Loucy (cell line): ENCODE measurements around the gene KRT76.

Experiments
- H2AFZ ChIP-seq: fragments of 200-600 bp; sonication (generic); 2 replicates; pipeline ENCODE4 v1.6.0; 2016; ENCODE audit warnings: antibody characterized with exemption, mild to moderate bottlenecking, low read length, moderate library complexity
- H3F3A ChIP-seq: fragments of 200-600 bp; 2 replicates; pipeline ENCODE4 v1.6.0; 2016; ENCODE audit warnings: antibody characterized with exemption, low read depth, mild to moderate bottlenecking
- H3K27me3 ChIP-seq: fragments of 200-600 bp; sonication (generic); 2 replicates; pipeline ENCODE4 v1.6.1; 2014; ENCODE audit warnings: low read length, mild to moderate bottlenecking; ENCODE audit not compliant: insufficient read depth, poor library complexity, severe bottlenecking
- H3K36me3 ChIP-seq: fragments of 200-600 bp; sonication (generic); 2 replicates; pipeline ENCODE4 v1.6.1; 2016; ENCODE audit warnings: low read length; ENCODE audit not compliant: insufficient read depth
- H3K4me1 ChIP-seq: fragments of 200-600 bp; sonication (generic); 2 replicates; pipeline ENCODE4 v1.5.1; 2014; ENCODE audit warnings: low read length, mild to moderate bottlenecking; ENCODE audit not compliant: insufficient read depth, poor library complexity, severe bottlenecking
- H3K4me2 ChIP-seq: fragments of 200-600 bp; sonication (generic); 2 replicates; pipeline ENCODE4 v1.6.0; 2014; ENCODE audit warnings: antibody characterized with exemption, low read length, low read depth, mild to moderate bottlenecking; ENCODE audit not compliant: poor library complexity, severe bottlenecking
- H3K4me3 ChIP-seq: fragments of 200-600 bp; sonication (generic); 2 replicates; pipeline ENCODE4 v1.5.1; 2014; ENCODE audit warnings: low read length, mild to moderate bottlenecking, mixed read lengths; ENCODE audit not compliant: poor library complexity, severe bottlenecking
- H3K79me2 ChIP-seq: fragments of 200-600 bp; sonication (generic); 2 replicates; pipeline ENCODE4 v1.6.1; 2014; ENCODE audit warnings: low read length; ENCODE audit not compliant: insufficient read depth
- H3K9ac ChIP-seq: fragments of 200-600 bp; sonication (generic); 2 replicates; pipeline ENCODE4 v1.6.0; 2014; ENCODE audit warnings: mild to moderate bottlenecking, low read depth, low read length, moderate library complexity; ENCODE audit not compliant: poor library complexity, severe bottlenecking
- H3K9me2 ChIP-seq: fragments of 200-600 bp; sonication (generic); replicated peaks from 2 replicates; pipeline ENCODE4 v1.6.1; 2016; ENCODE audit warnings: low read depth, low read length, mixed read lengths
- H3K9me3 ChIP-seq: fragments of 200-600 bp; sonication (generic); 2 replicates; pipeline ENCODE4 v1.6.1; 2014; ENCODE audit warnings: mild to moderate bottlenecking, antibody characterized with exemption, low read length, low read depth; ENCODE audit not compliant: insufficient read depth
- H4K20me1 ChIP-seq: fragments of 200-600 bp; sonication (generic); 2 replicates; pipeline ENCODE4 v1.6.0; 2014; ENCODE audit warnings: antibody characterized with exemption, low read length, mild to moderate bottlenecking; ENCODE audit not compliant: insufficient read depth, poor library complexity, severe bottlenecking
- EZH2phosphoT487 ChIP-seq: fragments of 200-600 bp; IDR thresholded peaks from 2 replicates; pipeline ENCODE4 v1.6.1; 2018; ENCODE audit warnings: antibody characterized with exemption, mild to moderate bottlenecking, moderate library complexity, borderline replicate concordance
- TF ChIP-seq, protein P1 (sequence below): fragments of 200-600 bp; sonication (generic); conservative IDR thresholded peaks from 2 replicates; pipeline ENCODE4 v1.5.1; 2014; ENCODE audit warnings: mild to moderate bottlenecking, antibody characterized with exemption, low read length

The KRT76 gene

DNA sequence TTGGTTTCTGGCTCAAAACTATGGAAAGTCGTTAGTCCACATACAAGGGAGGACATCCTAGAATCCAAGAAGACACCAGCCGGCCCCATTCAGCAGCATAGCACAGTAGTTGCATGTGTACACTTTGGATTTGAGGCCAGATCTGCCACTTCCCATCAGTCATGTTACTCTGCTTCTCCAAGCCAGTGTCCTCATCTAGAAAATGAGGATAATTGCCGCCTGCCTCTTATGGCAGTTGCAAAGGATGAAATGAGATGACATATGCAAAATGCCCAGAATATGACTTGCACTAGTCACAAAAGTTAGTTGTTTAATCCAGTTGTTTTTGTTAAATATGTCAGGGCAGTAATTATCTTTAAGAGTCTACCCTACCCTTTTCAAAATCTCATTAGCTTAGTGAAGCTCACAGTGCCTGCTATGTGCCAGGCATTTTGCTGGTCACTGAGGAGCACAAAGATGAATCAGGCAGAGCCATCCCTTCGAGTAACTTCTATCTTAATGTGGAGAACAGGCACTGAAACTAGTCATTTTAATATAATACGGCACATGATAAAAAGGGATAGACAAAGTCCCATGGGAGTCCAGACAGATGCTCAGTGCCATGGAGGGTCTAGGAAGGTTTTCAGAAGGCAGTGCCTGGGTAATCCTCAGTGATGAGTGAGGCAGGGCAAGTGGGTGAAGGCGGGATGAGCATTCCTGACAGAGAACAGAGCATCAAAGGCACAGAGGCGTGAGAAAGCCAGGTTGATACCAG lies 6.6 kb upstream of the KRT76 start:
- no peak overlapping the region for H3K9ac ChIP-seq

DNA sequence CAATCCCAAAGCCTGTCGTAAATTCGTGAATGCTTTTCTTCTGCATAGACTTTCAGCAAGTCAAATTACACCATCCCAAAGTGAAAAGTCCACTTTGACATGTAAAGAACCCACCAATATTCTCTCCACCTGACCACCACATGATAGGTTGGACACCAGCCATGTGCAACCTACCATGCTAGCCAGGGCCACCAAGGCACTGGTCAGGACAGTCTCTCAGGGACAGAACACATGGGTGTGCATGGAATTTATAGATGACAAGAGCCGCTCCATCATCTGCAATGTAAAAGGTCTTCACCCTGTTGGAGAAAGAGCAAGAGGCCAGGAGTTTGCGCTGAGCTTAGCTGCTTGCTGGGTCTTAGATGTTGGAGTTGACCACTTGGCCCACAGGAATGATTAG lies 5.4 kb upstream of the KRT76 start:
- Histone ChIP-seq H3K9ac (no peak overlapping the region), H3K9me3 (no peaks in the 10 kb centered on the region), H3K4me1 (no peaks in the 10 kb centered on the region), H4K20me1 (no peaks in the 10 kb centered on the region), H3K27me3 (no peaks in the 10 kb centered on the region), H3K9me2 (no peaks in the 10 kb centered on the region), H3K4me2 (no peak overlapping the region), H3F3A (no peaks in the 10 kb centered on the region), H3K79me2 (no peaks in the 10 kb centered on the region), H3K4me3 (no peak overlapping the region), H2AFZ (no peak overlapping the region), H3K36me3 (no peaks in the 10 kb centered on the region)
- TF ChIP-seq, protein P1, sequence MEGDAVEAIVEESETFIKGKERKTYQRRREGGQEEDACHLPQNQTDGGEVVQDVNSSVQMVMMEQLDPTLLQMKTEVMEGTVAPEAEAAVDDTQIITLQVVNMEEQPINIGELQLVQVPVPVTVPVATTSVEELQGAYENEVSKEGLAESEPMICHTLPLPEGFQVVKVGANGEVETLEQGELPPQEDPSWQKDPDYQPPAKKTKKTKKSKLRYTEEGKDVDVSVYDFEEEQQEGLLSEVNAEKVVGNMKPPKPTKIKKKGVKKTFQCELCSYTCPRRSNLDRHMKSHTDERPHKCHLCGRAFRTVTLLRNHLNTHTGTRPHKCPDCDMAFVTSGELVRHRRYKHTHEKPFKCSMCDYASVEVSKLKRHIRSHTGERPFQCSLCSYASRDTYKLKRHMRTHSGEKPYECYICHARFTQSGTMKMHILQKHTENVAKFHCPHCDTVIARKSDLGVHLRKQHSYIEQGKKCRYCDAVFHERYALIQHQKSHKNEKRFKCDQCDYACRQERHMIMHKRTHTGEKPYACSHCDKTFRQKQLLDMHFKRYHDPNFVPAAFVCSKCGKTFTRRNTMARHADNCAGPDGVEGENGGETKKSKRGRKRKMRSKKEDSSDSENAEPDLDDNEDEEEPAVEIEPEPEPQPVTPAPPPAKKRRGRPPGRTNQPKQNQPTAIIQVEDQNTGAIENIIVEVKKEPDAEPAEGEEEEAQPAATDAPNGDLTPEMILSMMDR = no peak
- TF ChIP-seq EZH2phosphoT487 = no peak

More for the DNA sequence above, 6.6 kb upstream of the KRT76 start:
- Histone ChIP-seq H3F3A (no peaks in the 10 kb centered on the region), H3K27me3 (no peaks in the 10 kb centered on the region), H3K36me3 (no peaks in the 10 kb centered on the region), H3K4me1 (no peaks in the 10 kb centered on the region), H3K4me3 (no peak overlapping the region), H3K79me2 (no peaks in the 10 kb centered on the region), H3K9me3 (no peaks in the 10 kb centered on the region), H3K9me2 (no peaks in the 10 kb centered on the region), H4K20me1 (no peaks in the 10 kb centered on the region), H3K4me2 (no peak overlapping the region), H2AFZ (no peak overlapping the region)
- TF ChIP-seq EZH2phosphoT487 = no peak
- TF ChIP-seq, protein P1 = no peak

DNA sequence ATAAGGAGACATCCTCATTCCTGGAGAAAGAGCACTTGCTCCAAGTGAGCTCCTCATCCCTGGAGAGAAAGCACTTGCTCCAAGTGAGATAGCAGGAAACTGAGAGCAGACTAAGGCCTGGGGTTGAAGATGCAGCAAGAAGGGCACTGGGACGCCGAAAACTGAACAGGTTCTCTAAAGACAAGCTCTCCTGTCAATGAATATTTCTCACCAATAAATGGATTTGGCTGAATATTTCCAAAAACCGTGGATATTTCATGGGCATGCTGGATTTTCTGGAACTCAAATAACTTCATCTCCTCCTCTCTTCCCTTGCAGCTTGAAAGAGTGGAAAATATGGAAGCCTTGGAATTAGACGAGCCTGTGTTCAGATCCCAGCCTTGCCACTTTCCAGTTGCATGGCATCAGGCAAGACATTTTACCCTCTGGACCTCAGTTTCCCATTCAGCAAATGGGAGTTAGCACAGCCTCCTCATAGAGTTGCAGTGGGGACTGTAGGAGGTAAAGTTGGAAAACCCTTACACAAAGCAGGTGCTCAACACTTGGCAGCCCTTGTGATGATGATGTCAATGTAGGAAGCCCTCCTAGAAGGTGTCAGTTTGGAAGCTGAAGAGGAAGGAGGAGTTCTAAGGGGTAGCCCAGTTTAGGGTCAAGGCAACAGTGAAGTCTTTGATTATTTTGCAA lies 4.4 kb upstream of the KRT76 start:
- TF ChIP-seq, protein P1 = no peak
- TF ChIP-seq EZH2phosphoT487 = no peak

More for the DNA sequence above, 4.4 kb upstream of the KRT76 start:
- no peak overlapping the region for H3K4me3 ChIP-seq
- no peaks in the 10 kb centered on the region for H3K79me2 ChIP-seq
- no peaks in the 10 kb centered on the region for H3K4me1 ChIP-seq
- H3K36me3 ChIP-seq = no peaks in the 10 kb centered on the region
- no peaks in the 10 kb centered on the region for H3F3A ChIP-seq
- no peaks in the 10 kb centered on the region for H3K27me3 ChIP-seq
- H3K9me2 ChIP-seq = no peaks in the 10 kb centered on the region
- H2AFZ ChIP-seq = no peak overlapping the region
- H3K4me2 ChIP-seq = no peak overlapping the region
- H3K9ac ChIP-seq = no peak overlapping the region
- no peaks in the 10 kb centered on the region for H4K20me1 ChIP-seq
- H3K9me3 ChIP-seq = no peaks in the 10 kb centered on the region
